Measurements from ENCODE around the gene ZFP36L1. TPM values are rescaled to one million over a fixed set of nuclear protein-coding genes. Genes with fewer than 3 reads are reported as not detected.

ZFP36L1 gene
- total and polyA plus RNA-seq, 2 of the 13 experiments (the other 11 are each of a cell fraction or from before 2014, with no cell fraction given), result 7.4 to 10.2 TPM

- TF ChIP-seq UBTF (CRISPR knock-in tag; IDR thresholded peaks at IDR 0.05), result no peak; the same call in 1 of the 2 replicates
- no peak for TF ChIP-seq ZNF318 (CRISPR knock-in tag; IDR thresholded peaks at IDR 0.05)
- TF ChIP-seq, protein P1, sequence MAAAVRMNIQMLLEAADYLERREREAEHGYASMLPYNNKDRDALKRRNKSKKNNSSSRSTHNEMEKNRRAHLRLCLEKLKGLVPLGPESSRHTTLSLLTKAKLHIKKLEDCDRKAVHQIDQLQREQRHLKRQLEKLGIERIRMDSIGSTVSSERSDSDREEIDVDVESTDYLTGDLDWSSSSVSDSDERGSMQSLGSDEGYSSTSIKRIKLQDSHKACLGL (CRISPR knock-in tag; IDR thresholded peaks at IDR 0.05), result no peak
- TF ChIP-seq SAP130 (CRISPR knock-in tag; IDR thresholded peaks at IDR 0.05; ENCODE audit: low read depth), result peak; percentile 49
- peak; percentile 12; the same call in 1 of the 2 replicates for TF ChIP-seq ZNF605 (CRISPR knock-in tag; IDR thresholded peaks at IDR 0.05)
- TF ChIP-seq TGIF2 (CRISPR knock-in tag; IDR thresholded peaks at IDR 0.05), result peak; percentile 42; the same call in 1 of the 2 replicates
- no peak for TF ChIP-seq MZF1 (CRISPR knock-in tag; IDR thresholded peaks at IDR 0.05; ENCODE audit: borderline replicate concordance)
- TF ChIP-seq CREM (IDR thresholded peaks at IDR 0.05), result no peak
- no peak for TF ChIP-seq CREM (CRISPR knock-in tag; IDR thresholded peaks at IDR 0.05)
- no peak for TF ChIP-seq ZNF501 (CRISPR knock-in tag; IDR thresholded peaks at IDR 0.05)
- TF ChIP-seq TRIM24 (CRISPR knock-in tag; IDR thresholded peaks at IDR 0.05), result no peak
- TF ChIP-seq RBM39 (IDR thresholded peaks at IDR 0.05; ENCODE audit: low read depth, low read length, poor library complexity, severe bottlenecking), result no peak
- TF ChIP-seq ZNF333 (CRISPR knock-in tag; IDR thresholded peaks at IDR 0.05; ENCODE audit: borderline replicate concordance), result no peak
- no peak for TF ChIP-seq ZFP82 (CRISPR knock-in tag; IDR thresholded peaks at IDR 0.05; ENCODE audit: borderline replicate concordance)
- no peak for TF ChIP-seq U2AF1 (optimal IDR thresholded peaks at IDR 0.05; ENCODE audit: low read depth, low read length)
- TF ChIP-seq ZFP41 (CRISPR knock-in tag; IDR thresholded peaks at IDR 0.05; ENCODE audit: borderline replicate concordance), result no peak
- TF ChIP-seq ZNF674 (CRISPR knock-in tag; IDR thresholded peaks at IDR 0.05; ENCODE audit: low read depth), result no peak
- 0 out of 2 replicates have a peak, but pooled peaks have one; percentile 47 for TF ChIP-seq ZNF335 (CRISPR knock-in tag; IDR thresholded peaks at IDR 0.05)
- 0 out of 2 replicates have a peak, but pooled peaks have one; percentile 27 for TF ChIP-seq ZSCAN9 (CRISPR knock-in tag; IDR thresholded peaks at IDR 0.05; ENCODE audit: borderline replicate concordance)
These were observed 21.9 kb upstream of the ZFP36L1 start (continued) for GRCh38 chr14:68814539-68815297.

Measured in HepG2 (cell line).